ENCODE results near the gene KYAT1.

- TF ChIP-seq POLR2AphosphoS5 (IDR thresholded peaks at IDR 0.05) = peak; percentile 42 to 80 (median 71)
- peak; percentile 78 for TF ChIP-seq POLR2A (IDR thresholded peaks at IDR 0.05)
- TF ChIP-seq CTCF (IDR thresholded peaks at IDR 0.05) = no peak
- no peak for TF ChIP-seq EP300 (IDR thresholded peaks at IDR 0.05; ENCODE audit: low read depth)
Measured at GRCh38 chr9:128902351-128903078, 20.8 kb upstream of the KYAT1 start.
